Osteocyte (in vitro differentiated cells): Measurements from ENCODE around the gene BIN1. TPM values are rescaled to one million over a fixed set of nuclear protein-coding genes. Genes with fewer than 3 reads are reported as not detected.

Source experiments
- DNase-seq: peaks from one replicate; pipeline ENCODE4 v3.0.0; 2021; ENCODE audit warnings: mixed read lengths; ENCODE audit not compliant: unreplicated experiment; ENCODE audit errors: extremely low spot score
- H3K27ac Mint-ChIP-seq: one replicate; pipeline ENCODE4 v1.8.0; 2021; ENCODE audit warnings: mild to moderate bottlenecking, mixed read lengths; ENCODE audit not compliant: unreplicated experiment
- H3K27me3 Mint-ChIP-seq: one replicate; pipeline ENCODE4 v1.8.0; 2021; ENCODE audit warnings: mixed read lengths; ENCODE audit not compliant: unreplicated experiment
- H3K36me3 Mint-ChIP-seq: one replicate; pipeline ENCODE4 v1.8.0; 2021; ENCODE audit warnings: mixed read lengths; ENCODE audit not compliant: unreplicated experiment
- H3K4me1 Mint-ChIP-seq: one replicate; pipeline ENCODE4 v1.8.0; 2021; ENCODE audit warnings: mixed read lengths; ENCODE audit not compliant: unreplicated experiment
- H3K4me3 Mint-ChIP-seq: one replicate; pipeline ENCODE4 v1.8.0; 2021; ENCODE audit warnings: mild to moderate bottlenecking, moderate library complexity, mixed read lengths; ENCODE audit not compliant: unreplicated experiment
- H3K9me3 Mint-ChIP-seq: one replicate; pipeline ENCODE4 v1.8.0; 2021; ENCODE audit warnings: mixed read lengths; ENCODE audit not compliant: unreplicated experiment
- CTCF ChIP-seq: fragments of 200-600 bp; sonication (generic); IDR thresholded peaks from 2 replicates; pipeline ENCODE4 v1.5.0; 2021; ENCODE audit warnings: antibody characterized with exemption, mild to moderate bottlenecking, moderate library complexity
- total RNA-seq: library from RNA; stranded (reverse); gene quantifications from 2 replicates; pipeline ENCODE4 v1.2.1, GENCODE V29; 2021

BIN1 gene
- total RNA-seq, 1 donor from 2014 or later, result 101 TPM

DNA sequence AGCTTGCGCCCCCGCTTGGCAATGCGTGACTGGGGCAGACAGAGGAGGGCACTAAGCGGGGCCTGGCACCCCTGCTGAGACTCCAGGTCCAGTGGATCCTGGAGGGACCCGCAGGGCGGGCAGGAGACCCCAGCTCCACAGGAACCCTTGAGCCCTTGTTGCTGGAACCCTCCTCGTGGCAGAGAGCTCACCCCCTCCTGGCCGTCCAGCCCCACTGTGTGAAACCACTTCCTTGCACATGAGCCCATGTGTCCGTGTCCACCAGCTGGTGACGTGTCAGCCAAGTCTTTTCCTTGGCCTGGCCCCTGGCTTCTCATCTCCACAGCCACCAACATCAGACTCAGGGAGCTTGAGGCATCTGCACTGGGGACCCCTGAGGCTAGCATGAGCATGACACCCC is 38.0 kb downstream of the BIN1 start:
- Mint-ChIP-seq H3K36me3 (peaks cover 21% of the 10 kb centered on the region), H3K27ac (no peak overlapping the region), H3K9me3 (no peaks in the 10 kb centered on the region), H3K4me3 (no peak overlapping the region), H3K27me3 (no peaks in the 10 kb centered on the region), H3K4me1 (peaks cover 50% of the 10 kb centered on the region)
- no peak for TF ChIP-seq CTCF
- no peak for DNase-seq

DNA sequence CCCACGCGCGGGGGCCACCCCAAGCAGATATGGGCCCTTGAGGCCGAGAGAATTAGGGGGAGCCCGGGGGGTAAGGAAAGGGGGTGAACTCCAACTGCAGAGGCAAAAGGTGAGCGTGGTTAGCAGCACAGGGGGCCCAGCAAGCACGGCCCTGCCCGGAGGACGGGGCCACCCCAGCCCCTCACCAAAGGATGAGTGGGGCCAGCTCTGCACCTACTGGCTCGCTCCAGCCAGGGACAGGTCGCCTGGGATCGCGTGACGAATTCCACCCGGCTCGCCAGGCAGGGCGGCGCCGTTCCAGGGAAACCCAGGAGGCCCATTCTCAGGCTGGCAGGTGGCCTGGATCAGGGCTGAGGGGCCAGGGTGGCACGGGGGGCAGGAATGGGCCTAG is 38.6 kb downstream of the BIN1 start:
- H3K27ac Mint-ChIP-seq, result no peak overlapping the region

GRCh38 chr2:127067620-127068350 is 39.2 kb downstream of the BIN1 start:
- peaks cover 44% of the 10 kb centered on the region for H3K4me1 Mint-ChIP-seq

More for the DNA sequence above, 38.6 kb downstream of the BIN1 start:
- Mint-ChIP-seq H3K36me3 (peaks cover 21% of the 10 kb centered on the region), H3K9me3 (no peaks in the 10 kb centered on the region), H3K4me3 (no peak overlapping the region), H3K27me3 (no peaks in the 10 kb centered on the region), H3K4me1 (peaks cover 47% of the 10 kb centered on the region)
- no peak for TF ChIP-seq CTCF
- no peak for DNase-seq

DNA sequence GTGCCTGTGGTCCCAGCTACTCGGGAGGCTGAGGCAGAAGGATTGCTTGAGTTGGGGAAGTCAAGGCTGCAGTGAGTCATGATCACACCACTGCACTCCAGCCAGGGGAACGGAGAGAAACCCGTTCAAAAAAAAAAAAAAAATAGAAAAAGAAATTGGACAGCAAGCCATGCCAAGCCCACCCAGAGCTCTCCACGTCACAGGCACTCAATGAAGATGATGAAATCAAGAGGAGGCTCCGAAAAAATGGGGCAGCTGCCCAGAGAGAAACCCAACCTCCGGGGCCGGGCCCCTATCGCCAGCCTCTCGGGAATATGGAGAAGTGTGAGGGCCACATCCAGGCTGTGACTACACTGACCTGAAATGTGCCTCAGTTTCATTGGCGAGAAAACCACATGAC is 40.0 kb downstream of the BIN1 start:
- DNase-seq, result no peak
- Mint-ChIP-seq H3K27ac (peak overlapping the region; percentile 44), H3K4me1 (peaks cover 40% of the 10 kb centered on the region), H3K36me3 (peaks cover 28% of the 10 kb centered on the region), H3K27me3 (no peaks in the 10 kb centered on the region), H3K4me3 (no peak overlapping the region), H3K9me3 (no peaks in the 10 kb centered on the region)
- no peak for TF ChIP-seq CTCF

More at GRCh38 chr2:127067620-127068350, 39.2 kb downstream of the BIN1 start:
- no peak for DNase-seq
- TF ChIP-seq CTCF, result peak; percentile 86
- Mint-ChIP-seq H3K9me3 (no peaks in the 10 kb centered on the region), H3K27ac (peak overlapping the region; percentile 21), H3K27me3 (no peaks in the 10 kb centered on the region), H3K4me3 (no peak overlapping the region), H3K36me3 (peaks cover 26% of the 10 kb centered on the region)

DNA sequence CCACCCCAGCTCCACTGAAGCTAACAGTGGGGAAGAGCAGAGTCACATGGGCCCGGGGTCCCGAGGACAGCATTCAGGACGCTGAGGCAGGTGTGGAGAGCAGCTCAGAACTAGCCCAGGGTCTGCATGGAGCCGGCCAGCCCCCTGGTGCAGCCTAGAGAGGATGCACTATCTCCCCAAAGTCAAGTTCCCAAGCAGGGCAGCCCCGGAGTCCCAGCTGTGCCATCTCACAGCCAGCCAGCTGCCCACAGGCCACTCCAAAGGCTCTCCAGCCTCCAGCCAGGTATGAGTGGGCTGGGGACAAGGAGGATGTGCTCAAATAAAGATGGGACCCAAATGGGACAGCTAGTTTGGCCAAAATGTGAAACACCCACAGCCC is 41.0 kb downstream of the BIN1 start:
- H3K27me3 Mint-ChIP-seq, result no peaks in the 10 kb centered on the region
- no peaks in the 10 kb centered on the region for H3K9me3 Mint-ChIP-seq
- peaks cover 31% of the 10 kb centered on the region for H3K36me3 Mint-ChIP-seq
- H3K4me1 Mint-ChIP-seq, result peaks cover 45% of the 10 kb centered on the region
- no peak for DNase-seq
- TF ChIP-seq CTCF, result no peak
- peak overlapping the region; percentile 86 for H3K27ac Mint-ChIP-seq
- H3K4me3 Mint-ChIP-seq, result no peak overlapping the region
